ENCODE results near the gene MCRIP1. TPM values are rescaled to one million over a fixed set of nuclear protein-coding genes. Genes with fewer than 3 reads are reported as not detected.
A peak's percentile ranks its signal among the peaks of the same experiment; 100 is the strongest.

The MCRIP1 gene
- total RNA-seq, 2 donors from 2014 or later, result 164 to 183 TPM

DNA sequence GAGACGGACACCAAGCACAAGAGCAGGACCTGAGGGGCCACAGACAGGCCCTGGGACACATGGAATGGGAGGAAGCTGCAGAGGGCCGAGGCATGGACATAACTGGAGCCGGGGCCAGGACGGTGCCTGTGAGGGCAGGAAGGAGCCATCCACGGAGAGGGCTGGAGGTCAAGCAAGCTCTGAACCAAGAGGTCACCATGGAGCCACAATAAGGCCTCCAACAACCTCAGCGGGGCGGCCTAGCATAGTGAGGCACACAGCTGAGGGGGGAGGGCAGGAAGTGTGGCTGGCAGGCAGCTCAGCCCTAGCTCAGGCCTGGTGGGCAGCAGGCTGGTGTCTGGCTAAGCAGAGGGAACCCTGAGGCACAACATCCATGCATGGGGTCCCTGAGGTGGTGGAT, 4.4 kb downstream of the MCRIP1 start:
- no peak for DNase-seq
- 86 to 88% methylated on average over 7 of the region's 7 CpGs for WGBS, 2 experiments (ENCODE audit: insufficient coverage in 1 of 2, insufficient read length in 1 of 2)
- H3K4me3 ChIP-seq (ENCODE audit: low read length), result no peak overlapping the region
- no peaks in the 10 kb centered on the region for H3K27me3 Mint-ChIP-seq (ENCODE audit: insufficient read depth)
- peak overlapping the region; percentile 37 for H3K27ac Mint-ChIP-seq
- TF ChIP-seq, protein P1, sequence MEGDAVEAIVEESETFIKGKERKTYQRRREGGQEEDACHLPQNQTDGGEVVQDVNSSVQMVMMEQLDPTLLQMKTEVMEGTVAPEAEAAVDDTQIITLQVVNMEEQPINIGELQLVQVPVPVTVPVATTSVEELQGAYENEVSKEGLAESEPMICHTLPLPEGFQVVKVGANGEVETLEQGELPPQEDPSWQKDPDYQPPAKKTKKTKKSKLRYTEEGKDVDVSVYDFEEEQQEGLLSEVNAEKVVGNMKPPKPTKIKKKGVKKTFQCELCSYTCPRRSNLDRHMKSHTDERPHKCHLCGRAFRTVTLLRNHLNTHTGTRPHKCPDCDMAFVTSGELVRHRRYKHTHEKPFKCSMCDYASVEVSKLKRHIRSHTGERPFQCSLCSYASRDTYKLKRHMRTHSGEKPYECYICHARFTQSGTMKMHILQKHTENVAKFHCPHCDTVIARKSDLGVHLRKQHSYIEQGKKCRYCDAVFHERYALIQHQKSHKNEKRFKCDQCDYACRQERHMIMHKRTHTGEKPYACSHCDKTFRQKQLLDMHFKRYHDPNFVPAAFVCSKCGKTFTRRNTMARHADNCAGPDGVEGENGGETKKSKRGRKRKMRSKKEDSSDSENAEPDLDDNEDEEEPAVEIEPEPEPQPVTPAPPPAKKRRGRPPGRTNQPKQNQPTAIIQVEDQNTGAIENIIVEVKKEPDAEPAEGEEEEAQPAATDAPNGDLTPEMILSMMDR (conservative IDR thresholded peaks at IDR 0.05), result no peak
- H3K9ac ChIP-seq (ENCODE audit: extremely low read depth, low read length, poor library complexity, severe bottlenecking), result no peak overlapping the region
- no peaks in the 10 kb centered on the region for H3K9me3 ChIP-seq (ENCODE audit: control insufficient read depth, low read length)
- no peak overlapping the region for H3K4me3 Mint-ChIP-seq
- no peaks in the 10 kb centered on the region for H3K36me3 ChIP-seq (ENCODE audit: control insufficient read depth, insufficient read depth, low read length)
- no peaks in the 10 kb centered on the region for H3K9me3 Mint-ChIP-seq
- H3K36me3 Mint-ChIP-seq (ENCODE audit: low read depth), result peaks cover under 1% of the 10 kb centered on the region
- peaks cover 19% of the 10 kb centered on the region for H3K4me1 Mint-ChIP-seq
- H3K27ac ChIP-seq (ENCODE audit: low read depth, low read length), result no peak overlapping the region
- peaks cover 4% of the 10 kb centered on the region for H3K4me1 ChIP-seq (ENCODE audit: control insufficient read depth, insufficient read depth, low read length)
- no peaks in the 10 kb centered on the region for H3K27me3 ChIP-seq (ENCODE audit: control insufficient read depth, insufficient read depth, low read length, poor library complexity, severe bottlenecking)

DNA sequence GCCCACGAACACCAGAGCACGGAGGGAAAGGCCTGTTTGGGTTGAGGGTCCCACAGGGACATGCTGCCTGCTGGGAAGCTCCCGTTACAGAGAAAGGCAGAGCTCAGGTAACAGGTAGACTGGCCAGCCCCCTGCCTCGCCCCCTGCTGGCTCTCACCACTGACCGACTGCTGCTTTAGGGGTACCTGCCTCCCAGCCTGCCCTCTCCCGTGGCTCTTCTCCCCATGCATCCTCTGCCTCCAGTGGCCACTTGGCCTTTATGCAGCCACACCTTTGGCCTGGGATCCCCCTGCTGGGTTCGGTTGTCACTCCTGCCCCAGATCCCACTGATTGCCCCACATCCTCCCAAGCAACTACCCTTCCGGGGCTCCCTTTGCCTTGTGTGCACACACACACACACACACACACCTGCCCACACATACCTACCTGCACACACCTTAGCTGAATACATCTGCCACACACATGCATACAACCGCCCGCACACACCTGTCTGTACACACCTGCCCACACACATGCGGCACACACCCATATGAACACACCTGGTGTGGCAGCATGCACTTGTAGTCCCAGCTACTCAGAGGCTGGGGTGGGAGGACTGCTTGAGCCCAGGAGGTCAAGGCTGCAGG, 7.1 kb downstream of the MCRIP1 start:
- Histone ChIP-seq H3K9me3 (ENCODE audit: control insufficient read depth, low read length) (no peaks in the 10 kb centered on the region), H3K4me3 (ENCODE audit: low read length) (no peak overlapping the region), H3K27me3 (ENCODE audit: control insufficient read depth, insufficient read depth, low read length, poor library complexity, severe bottlenecking) (no peaks in the 10 kb centered on the region), H3K9ac (ENCODE audit: extremely low read depth, low read length, poor library complexity, severe bottlenecking) (no peak overlapping the region), H3K27ac (ENCODE audit: low read depth, low read length) (no peak overlapping the region), H3K36me3 (ENCODE audit: control insufficient read depth, insufficient read depth, low read length) (no peaks in the 10 kb centered on the region), H3K4me1 (ENCODE audit: control insufficient read depth, insufficient read depth, low read length) (no peaks in the 10 kb centered on the region)
- peak; percentile 78 for DNase-seq
- WGBS, 2 experiments (ENCODE audit: insufficient coverage in 1 of 2, insufficient read length in 1 of 2), result 88 to 90% methylated on average over 10 to 11 of the region's 11 CpGs
- H3K4me3 Mint-ChIP-seq, result no peak overlapping the region
- H3K36me3 Mint-ChIP-seq (ENCODE audit: low read depth), result peaks cover 7% of the 10 kb centered on the region
- peaks cover 9% of the 10 kb centered on the region for H3K4me1 Mint-ChIP-seq
- TF ChIP-seq, protein P1 (conservative IDR thresholded peaks at IDR 0.05), result peak; percentile 63
- H3K27me3 Mint-ChIP-seq (ENCODE audit: insufficient read depth), result no peaks in the 10 kb centered on the region
- no peaks in the 10 kb centered on the region for H3K9me3 Mint-ChIP-seq
- peak overlapping the region; percentile 57 for H3K27ac Mint-ChIP-seq

DNA sequence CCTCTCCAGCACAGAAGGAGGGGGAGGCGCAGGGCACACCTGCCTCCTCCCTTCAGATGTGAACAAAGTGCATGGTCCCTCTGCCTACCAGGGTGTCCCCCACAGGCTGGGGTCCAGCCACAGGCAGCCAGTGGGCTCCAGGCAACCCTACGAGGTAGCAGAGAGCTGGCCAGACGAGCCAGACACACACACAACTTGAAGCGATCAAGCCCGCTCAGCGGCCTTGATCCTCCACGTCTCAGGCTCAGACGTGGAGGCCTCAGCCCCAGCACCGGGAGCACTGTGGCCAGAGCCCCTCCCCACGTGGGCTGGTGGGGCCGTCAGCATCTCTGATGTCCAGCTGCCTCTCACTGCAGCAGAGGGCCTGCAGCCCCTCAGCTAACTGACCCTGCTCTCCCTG, 8.5 kb downstream of the MCRIP1 start:
- Mint-ChIP-seq H3K27me3 (ENCODE audit: insufficient read depth) (no peaks in the 10 kb centered on the region), H3K36me3 (ENCODE audit: low read depth) (peaks cover 7% of the 10 kb centered on the region), H3K27ac (no peak overlapping the region), H3K4me1 (peaks cover 9% of the 10 kb centered on the region), H3K4me3 (no peak overlapping the region), H3K9me3 (no peaks in the 10 kb centered on the region)
- Histone ChIP-seq H3K27ac (ENCODE audit: low read depth, low read length) (no peak overlapping the region), H3K9ac (ENCODE audit: extremely low read depth, low read length, poor library complexity, severe bottlenecking) (no peak overlapping the region), H3K4me1 (ENCODE audit: control insufficient read depth, insufficient read depth, low read length) (no peaks in the 10 kb centered on the region), H3K27me3 (ENCODE audit: control insufficient read depth, insufficient read depth, low read length, poor library complexity, severe bottlenecking) (no peaks in the 10 kb centered on the region), H3K4me3 (ENCODE audit: low read length) (no peak overlapping the region), H3K36me3 (ENCODE audit: control insufficient read depth, insufficient read depth, low read length) (no peaks in the 10 kb centered on the region), H3K9me3 (ENCODE audit: control insufficient read depth, low read length) (no peaks in the 10 kb centered on the region)
- 86 to 89% methylated on average over 7 to 11 of the region's 11 CpGs for WGBS, 2 experiments (ENCODE audit: insufficient coverage in 1 of 2, insufficient read length in 1 of 2)
- TF ChIP-seq, protein P1 (conservative IDR thresholded peaks at IDR 0.05), result no peak
- DNase-seq, result no peak

Measured in endodermal cell (in vitro differentiated cells).